Stimulated activated CD8-positive, alpha-beta memory T cell treated with anti-CD3 and anti-CD28 coated beads, Interleukin-12 subunit alpha, Interleukin-12 subunit beta, amount 100 ng/mL, for 24 hours (primary cell): ENCODE measurements around the gene PNN.
A peak's percentile ranks its signal among the peaks of the same experiment; 100 is the strongest.
"Not testable (repeated sequence)": the region's sequence is repeated elsewhere in the genome, so short reads cannot be mapped to it uniquely, and the experiment has no call there.

Source experiments
- DNase-seq: peaks from one replicate; pipeline ENCODE4 v3.0.0-alpha.2; 2020; ENCODE audit errors: extremely low read depth

PNN gene

GRCh38 chr14:39181026-39181692, 6.1 kb downstream of the PNN start:
- no peak for DNase-seq

GRCh38 chr14:39181693-39182047, 6.6 kb downstream of the PNN start:
- no peak for DNase-seq

- DNase-seq, result no peak
These were observed 8.0 kb downstream of the PNN start for GRCh38 chr14:39182770-39183684.

- not testable (repeated sequence) for DNase-seq
These were observed 8.6 kb downstream of the PNN start for GRCh38 chr14:39183685-39184003.

- DNase-seq, result no peak
These were observed 9.7 kb downstream of the PNN start for GRCh38 chr14:39184628-39185255.

GRCh38 chr14:39185256-39186049, 10.4 kb downstream of the PNN start:
- DNase-seq, result no peak

GRCh38 chr14:39186941-39187525, 12.0 kb downstream of the PNN start:
- no peak for DNase-seq

GRCh38 chr14:39203659-39204606, 28.9 kb downstream of the PNN start:
- no peak for DNase-seq

GRCh38 chr14:39207430-39207829, 32.4 kb downstream of the PNN start:
- not testable (repeated sequence) for DNase-seq

GRCh38 chr14:39211109-39211741, 36.2 kb downstream of the PNN start:
- DNase-seq, result no peak

GRCh38 chr14:39212034-39212433, 37.0 kb downstream of the PNN start:
- DNase-seq, result no peak

GRCh38 chr14:39212693-39213092, 37.6 kb downstream of the PNN start:
- DNase-seq, result no peak

- DNase-seq, result no peak
These were observed 42.3 kb downstream of the PNN start for GRCh38 chr14:39217214-39217879.

- no peak for DNase-seq
These were observed 43.2 kb downstream of the PNN start for GRCh38 chr14:39218171-39218769.

- DNase-seq, result no peak
These were observed 44.0 kb downstream of the PNN start for GRCh38 chr14:39219075-39219499.

- DNase-seq, result not testable (repeated sequence)
These were observed 45.4 kb downstream of the PNN start for GRCh38 chr14:39220473-39220872.

GRCh38 chr14:39228044-39228443, 53.0 kb downstream of the PNN start:
- no peak for DNase-seq

GRCh38 chr14:39228509-39229221, 53.6 kb downstream of the PNN start:
- DNase-seq, result no peak

- DNase-seq, result peak; percentile 17
These were observed 54.1 kb downstream of the PNN start for GRCh38 chr14:39229222-39229543.
